AG09309 (cell line): ENCODE measurements around the gene CD300LG.

Experiments
- DNase-seq: peaks from one replicate; pipeline ENCODE4 v3.0.0-alpha.2; 2010; ENCODE audit warnings: low read depth
- H3K4me3 ChIP-seq: 2 replicates; pipeline ENCODE4 v1.5.1; 2011; ENCODE audit warnings: mild to moderate bottlenecking, low read depth, low read length, moderate library complexity; ENCODE audit not compliant: control insufficient read depth
- TF ChIP-seq, protein P1 (sequence below): IDR thresholded peaks from 2 replicates; pipeline ENCODE4 v1.5.1; 2011; ENCODE audit warnings: mild to moderate bottlenecking, low read depth, low read length, inconsistent platforms; ENCODE audit not compliant: insufficient read depth, control insufficient read depth; ENCODE audit errors: missing control alignments

The CD300LG gene

GRCh38 chr17:43857141-43857540, 10.2 kb downstream of the CD300LG start:
- H3K4me3 ChIP-seq: no peak overlapping the region
- TF ChIP-seq, protein P1, sequence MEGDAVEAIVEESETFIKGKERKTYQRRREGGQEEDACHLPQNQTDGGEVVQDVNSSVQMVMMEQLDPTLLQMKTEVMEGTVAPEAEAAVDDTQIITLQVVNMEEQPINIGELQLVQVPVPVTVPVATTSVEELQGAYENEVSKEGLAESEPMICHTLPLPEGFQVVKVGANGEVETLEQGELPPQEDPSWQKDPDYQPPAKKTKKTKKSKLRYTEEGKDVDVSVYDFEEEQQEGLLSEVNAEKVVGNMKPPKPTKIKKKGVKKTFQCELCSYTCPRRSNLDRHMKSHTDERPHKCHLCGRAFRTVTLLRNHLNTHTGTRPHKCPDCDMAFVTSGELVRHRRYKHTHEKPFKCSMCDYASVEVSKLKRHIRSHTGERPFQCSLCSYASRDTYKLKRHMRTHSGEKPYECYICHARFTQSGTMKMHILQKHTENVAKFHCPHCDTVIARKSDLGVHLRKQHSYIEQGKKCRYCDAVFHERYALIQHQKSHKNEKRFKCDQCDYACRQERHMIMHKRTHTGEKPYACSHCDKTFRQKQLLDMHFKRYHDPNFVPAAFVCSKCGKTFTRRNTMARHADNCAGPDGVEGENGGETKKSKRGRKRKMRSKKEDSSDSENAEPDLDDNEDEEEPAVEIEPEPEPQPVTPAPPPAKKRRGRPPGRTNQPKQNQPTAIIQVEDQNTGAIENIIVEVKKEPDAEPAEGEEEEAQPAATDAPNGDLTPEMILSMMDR: no peak
- DNase-seq: no peak

- H3K4me3 ChIP-seq: no peak overlapping the region
- TF ChIP-seq, protein P1: no peak
- no peak for DNase-seq
Measured at GRCh38 chr17:43857957-43858600, 11.1 kb downstream of the CD300LG start.

DNA sequence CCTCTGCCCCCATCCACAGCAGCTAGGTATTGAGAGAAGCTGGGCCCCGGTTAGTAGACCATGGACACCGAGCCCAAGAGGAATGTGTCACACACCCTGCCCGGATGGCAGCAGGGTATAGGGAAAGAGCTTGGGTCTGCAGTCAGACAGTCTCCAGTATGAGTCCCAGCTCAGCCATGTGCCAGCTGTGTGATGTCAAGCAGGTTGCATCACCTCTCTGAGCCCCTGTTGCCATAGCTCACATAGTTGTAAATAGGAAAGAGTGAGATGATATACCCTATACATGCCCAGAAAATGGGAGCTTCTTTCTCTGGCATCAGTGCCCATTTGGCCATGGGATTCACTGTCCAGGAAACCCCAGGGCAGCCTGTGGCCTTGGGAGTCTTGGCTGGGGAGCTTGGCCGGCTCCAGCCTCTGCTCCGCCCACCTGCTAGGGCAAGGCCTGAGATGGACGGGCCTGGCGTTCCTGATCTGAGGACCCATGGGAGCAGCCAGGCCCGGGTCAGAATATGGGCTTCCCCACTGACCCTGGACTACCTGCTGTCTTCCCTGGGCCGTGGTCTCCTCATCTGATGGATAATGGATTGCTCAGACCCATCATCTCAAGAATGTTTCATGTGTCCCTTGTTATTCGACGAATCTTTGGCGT, 13.2 kb downstream of the CD300LG start:
- DNase-seq: no peak
- H3K4me3 ChIP-seq: no peak overlapping the region
- TF ChIP-seq, protein P1: no peak

DNA sequence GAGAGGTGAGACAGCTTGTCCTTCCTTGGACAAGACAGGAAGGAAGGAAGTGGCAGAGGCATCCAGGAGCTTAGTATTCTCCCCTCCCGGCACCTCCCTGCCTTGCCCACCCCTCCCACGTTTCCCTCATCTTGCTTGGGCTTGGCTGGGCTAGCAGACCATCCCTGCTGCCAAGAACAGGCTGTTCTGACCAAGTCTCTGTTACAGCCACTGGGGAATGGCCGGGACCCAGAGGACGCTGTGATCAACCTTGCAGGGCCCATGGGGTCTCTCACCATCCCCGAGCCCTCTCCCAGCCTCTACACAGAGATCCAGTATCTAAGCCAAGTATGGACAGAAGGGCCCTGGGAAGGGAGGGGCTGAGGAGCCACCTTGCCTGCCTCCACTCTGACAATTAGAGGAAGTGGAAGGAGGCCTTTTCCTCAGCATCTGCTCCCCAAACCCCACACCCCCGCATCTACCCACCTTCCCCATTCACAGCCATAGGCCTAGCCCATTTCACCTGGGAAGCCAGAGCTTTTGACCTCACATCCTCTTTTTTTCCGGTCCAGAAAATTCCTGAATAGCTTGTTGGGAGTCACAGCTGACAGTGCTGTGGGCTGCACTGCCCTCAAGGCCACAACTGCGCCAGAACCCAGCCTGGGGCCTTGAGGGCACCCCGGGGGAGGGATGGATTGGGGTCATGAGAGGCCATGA, 14.1 kb downstream of the CD300LG start:
- no peak overlapping the region for H3K4me3 ChIP-seq
- no peak for DNase-seq
- TF ChIP-seq, protein P1: no peak

GRCh38 chr17:43861960-43862359, 15.0 kb downstream of the CD300LG start:
- H3K4me3 ChIP-seq: no peak overlapping the region
- TF ChIP-seq, protein P1: no peak
- DNase-seq: no peak

- no peak overlapping the region for H3K4me3 ChIP-seq
- TF ChIP-seq, protein P1: no peak
- DNase-seq: no peak
Measured at GRCh38 chr17:43864161-43864984, 17.4 kb downstream of the CD300LG start.
